ENCODE data around the gene ROR2. TPM values are rescaled to one million over a fixed set of nuclear protein-coding genes. Genes with fewer than 3 reads are reported as not detected.

ROR2 gene
- total and polyA plus RNA-seq, 2 of the 13 experiments (the other 11 are each of a cell fraction or from before 2014, with no cell fraction given): not detected

GRCh38 chr9:91732187-91733005 lies 217.6 kb downstream of the ROR2 start (continued):
- TF ChIP-seq ZNF501 (CRISPR knock-in tag; IDR thresholded peaks at IDR 0.05) (no peak), ZSCAN9 (CRISPR knock-in tag; IDR thresholded peaks at IDR 0.05; ENCODE audit: borderline replicate concordance) (no peak)

- no peaks in the 10 kb centered on the region for H3K79me2 ChIP-seq (ENCODE audit: insufficient read depth, low read length)
Measured at GRCh38 chr9:91730806-91731205, 219.2 kb downstream of the ROR2 start.

More at GRCh38 chr9:91730806-91731205, 219.2 kb downstream of the ROR2 start:
- no peak overlapping the region for H2AFZ ChIP-seq (ENCODE audit: low read length)
- CTCF ChIA-PET (ENCODE audit: low intra/inter-chr PET ratio, low total read pairs): no interaction called here
- no TSS peak for BruUV-seq (replicated peaks)
- ATAC-seq (no peak), FAIRE-seq (no peak), DNase-seq (ENCODE audit: low spot score) (no peak)
- no peaks in the 10 kb centered on the region for H3K36me3 ChIP-seq (replicated peaks in 1 of 2; ENCODE audit: control insufficient read depth in 1 of 2, insufficient read depth in 2 of 2, low read length in 2 of 2)
- peaks cover 0 to 9% of the 10 kb centered on the region in 2 experiments; a peak in 2 of 5 replicates for H3K27me3 ChIP-seq (ENCODE audit: control insufficient read depth in 1 of 2, insufficient read depth in 2 of 2, low read length in 2 of 2)
- POLR2A ChIA-PET: no interaction called here
- no peak overlapping the region for H3K9ac ChIP-seq (ENCODE audit: insufficient read depth, low read depth, low read length)
- H3K4me1 ChIP-seq (ENCODE audit: insufficient read depth, low read length): 0 out of 2 replicates have a peak, but pooled peaks cover 8% of the 10 kb centered on the region
- H3K27ac ChIP-seq (ENCODE audit: extremely low read length, insufficient read depth, low read length): no peak overlapping the region
- 59% methylated on average over 13 of the region's 15 CpGs for WGBS (ENCODE audit: low lambda C conversion rate)
- no peak overlapping the region for H3K4me2 ChIP-seq (ENCODE audit: low read depth, low read length)
- in situ Hi-C loops (cut with HindIII; ENCODE audit: extremely low pct_ligation_motif_present, low pct_unique_long_range_greater_than_20kb) (no loop called here), intact Hi-C loops (cut with micrococcal nuclease; ENCODE audit: unreplicated experiment) (no loop called here)
- H3K9me3 ChIP-seq (ENCODE audit: low read length): no peaks in the 10 kb centered on the region
- TF ChIP-seq RCOR2 (CRISPR knock-in tag; IDR thresholded peaks at IDR 0.05) (no peak), ZNF879 (CRISPR knock-in tag; IDR thresholded peaks at IDR 0.05) (no peak), SETDB1 (CRISPR knock-in tag; IDR thresholded peaks at IDR 0.05; ENCODE audit: borderline replicate concordance) (no peak), SMYD3 (CRISPR knock-in tag; IDR thresholded peaks at IDR 0.05) (no peak), DR1 (CRISPR knock-in tag; IDR thresholded peaks at IDR 0.05) (no peak), KIAA2018 (CRISPR knock-in tag; IDR thresholded peaks at IDR 0.05; ENCODE audit: borderline replicate concordance) (no peak), SP140L (CRISPR knock-in tag; IDR thresholded peaks at IDR 0.05; ENCODE audit: borderline replicate concordance) (no peak), SMARCE1 (IDR thresholded peaks at IDR 0.05; ENCODE audit: borderline replicate concordance) (no peak), CBX2 (IDR thresholded peaks at IDR 0.05; ENCODE audit: low read depth, low read length) (no peak), CBX2 (CRISPR knock-in tag; IDR thresholded peaks at IDR 0.05; ENCODE audit: low read depth) (no peak)
- no peak overlapping the region for H3K4me3 ChIP-seq (replicated peaks in 1 of 3; ENCODE audit: insufficient read depth in 1 of 3, low read depth in 2 of 3, low read length in 3 of 3)
- H4K20me1 ChIP-seq (ENCODE audit: insufficient read depth, low read length): no peaks in the 10 kb centered on the region
